Activated gamma-delta T cell (primary cell): ENCODE results near the gene TMEM164.
"Not testable (repeated sequence)": the region's sequence is repeated elsewhere in the genome, so short reads cannot be mapped to it uniquely, and the experiment has no call there.

Experiments used
- DNase-seq: peaks from one replicate; lab custom pipeline; 2025; lab: John Stamatoyannopoulos, UW

The TMEM164 gene

DNA sequence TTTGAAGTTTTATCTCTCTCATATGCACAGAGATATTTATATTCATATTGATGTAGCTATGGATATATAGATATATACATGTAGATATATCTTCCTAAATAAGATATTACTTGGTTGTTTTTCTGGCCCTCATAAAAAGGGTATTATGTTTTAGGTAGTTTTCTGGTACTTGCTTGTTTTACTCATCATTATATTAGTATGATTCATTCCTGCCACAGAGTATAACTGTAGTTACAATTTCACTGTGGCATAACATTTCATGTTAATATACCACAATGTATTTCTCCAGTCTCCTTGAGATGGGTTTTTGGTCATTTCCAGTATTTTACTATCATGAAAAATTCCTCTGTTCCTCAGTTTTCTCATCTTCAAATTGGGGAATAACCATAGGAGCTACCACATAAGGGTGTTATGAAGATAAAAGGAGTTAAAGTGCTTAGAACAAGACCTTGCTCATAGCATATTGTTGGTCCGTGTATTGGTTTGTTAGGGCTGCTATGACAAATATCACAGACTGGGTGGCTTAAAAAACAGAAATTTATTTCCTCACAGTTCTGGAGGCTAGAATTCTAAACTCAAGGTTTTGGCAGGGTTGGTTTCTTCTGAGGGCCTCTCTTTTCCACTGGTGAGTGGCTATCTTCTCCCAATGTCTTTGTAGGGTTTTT lies 129.7 kb downstream of the TMEM164 start:
- no peak for DNase-seq

DNA sequence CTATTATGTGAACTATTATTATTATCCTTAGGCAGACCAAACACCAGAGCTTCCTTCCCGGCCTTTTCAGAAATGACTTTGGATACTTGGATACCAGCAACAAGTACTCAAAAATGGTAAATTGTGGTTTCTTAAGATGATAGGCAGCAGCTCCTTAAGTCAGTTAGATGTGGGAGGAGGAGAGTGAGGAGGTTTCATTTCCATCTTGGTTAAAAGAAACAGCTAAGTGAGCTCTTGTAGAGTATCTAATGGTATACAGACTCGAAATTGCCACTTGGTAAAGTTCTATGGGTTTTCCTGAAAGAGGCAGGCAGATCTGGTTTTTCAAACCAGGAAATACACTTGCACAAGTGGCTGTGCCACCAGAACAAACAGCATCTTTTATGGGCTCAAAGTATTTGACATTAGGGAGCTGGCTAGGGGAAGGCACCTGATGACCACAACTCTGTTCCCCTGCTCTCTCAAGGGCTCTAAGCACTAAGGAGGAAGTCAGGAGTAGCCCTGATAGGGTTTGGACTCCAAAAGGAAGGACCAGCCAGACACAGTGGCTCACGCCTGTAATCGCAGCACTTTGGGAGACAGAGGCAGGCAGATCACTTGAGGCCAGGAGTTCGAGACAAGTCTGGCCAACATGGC lies 130.9 kb downstream of the TMEM164 start:
- DNase-seq = no peak

DNA sequence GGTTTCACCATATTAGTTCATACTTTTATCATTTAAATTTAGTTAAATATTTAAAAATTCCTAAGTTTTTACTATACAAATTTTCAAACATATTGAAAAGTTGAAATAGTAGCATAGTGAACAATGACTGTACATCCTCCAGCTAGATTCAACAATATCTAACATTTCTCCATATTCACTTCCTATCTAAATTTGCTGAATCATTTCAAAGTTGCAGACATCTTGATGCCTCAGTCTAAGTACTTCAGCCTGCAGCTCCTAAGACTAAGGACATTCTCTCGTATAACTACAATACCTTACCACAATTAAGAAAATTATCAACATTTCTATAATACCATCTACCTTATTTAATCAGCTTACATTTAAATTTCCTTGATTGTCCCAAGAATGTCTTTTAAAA lies 132.7 kb downstream of the TMEM164 start:
- DNase-seq = no peak

- DNase-seq = no peak
Measured at GRCh38 chrX:110136136-110136535, 133.2 kb downstream of the TMEM164 start.

DNA sequence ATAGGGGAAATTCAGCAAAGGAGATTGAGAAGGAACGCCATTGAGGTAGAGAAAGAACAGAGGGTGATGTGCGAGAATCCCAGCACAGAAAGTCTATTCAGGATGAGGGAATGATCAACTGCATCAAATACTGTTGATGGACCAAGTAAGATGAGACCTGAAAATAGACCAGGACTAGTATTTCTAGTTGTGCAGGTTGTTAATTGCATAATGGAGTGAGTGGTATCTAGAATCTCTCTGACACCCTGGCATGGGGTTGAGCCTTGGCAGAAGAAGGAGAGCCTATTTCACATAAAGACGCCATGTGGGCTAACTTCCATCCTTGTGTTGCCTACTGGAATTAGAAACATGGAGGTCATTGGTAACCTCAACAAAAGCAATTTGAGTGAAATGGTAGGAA lies 135.6 kb downstream of the TMEM164 start:
- no peak for DNase-seq

DNA sequence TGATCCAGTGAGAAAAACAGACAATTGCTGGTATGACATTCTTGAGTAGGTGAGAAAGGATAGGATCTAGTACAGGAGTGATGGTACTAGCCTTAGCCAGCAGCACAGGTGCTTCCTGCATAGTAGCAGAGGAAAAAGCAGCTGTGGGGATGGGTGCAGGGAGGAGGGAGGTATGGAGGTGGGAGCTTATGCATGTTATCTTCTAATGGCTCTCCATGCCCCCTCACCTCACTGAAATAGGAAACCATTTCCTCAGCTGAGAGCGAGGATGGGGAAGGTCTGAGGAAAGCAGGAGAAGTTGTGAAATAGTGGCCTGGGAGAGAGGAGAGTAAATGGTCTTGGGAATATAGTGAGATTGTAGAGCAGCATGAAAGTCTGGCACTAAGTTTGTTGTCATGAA lies 136.3 kb downstream of the TMEM164 start:
- DNase-seq = no peak

DNA sequence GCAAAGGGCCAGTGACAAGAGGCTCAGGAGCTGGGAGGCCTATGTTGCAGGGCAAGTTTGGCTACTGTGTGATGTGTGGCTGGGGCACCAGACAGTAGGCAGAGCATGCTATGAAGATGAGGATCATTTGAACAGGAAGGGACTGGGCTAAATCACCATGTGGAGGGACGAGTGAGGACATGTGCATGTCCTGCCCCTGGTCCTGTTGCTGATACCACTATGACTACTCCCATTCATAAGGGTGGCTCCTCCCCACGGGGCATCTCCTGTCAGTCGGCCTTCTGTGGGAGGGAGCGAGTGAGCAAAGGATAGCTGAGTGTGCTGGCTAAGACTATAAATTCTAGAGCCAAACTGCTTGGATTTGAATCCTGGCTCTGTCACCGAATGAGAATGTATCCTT lies 139.2 kb downstream of the TMEM164 start:
- no peak for DNase-seq

DNA sequence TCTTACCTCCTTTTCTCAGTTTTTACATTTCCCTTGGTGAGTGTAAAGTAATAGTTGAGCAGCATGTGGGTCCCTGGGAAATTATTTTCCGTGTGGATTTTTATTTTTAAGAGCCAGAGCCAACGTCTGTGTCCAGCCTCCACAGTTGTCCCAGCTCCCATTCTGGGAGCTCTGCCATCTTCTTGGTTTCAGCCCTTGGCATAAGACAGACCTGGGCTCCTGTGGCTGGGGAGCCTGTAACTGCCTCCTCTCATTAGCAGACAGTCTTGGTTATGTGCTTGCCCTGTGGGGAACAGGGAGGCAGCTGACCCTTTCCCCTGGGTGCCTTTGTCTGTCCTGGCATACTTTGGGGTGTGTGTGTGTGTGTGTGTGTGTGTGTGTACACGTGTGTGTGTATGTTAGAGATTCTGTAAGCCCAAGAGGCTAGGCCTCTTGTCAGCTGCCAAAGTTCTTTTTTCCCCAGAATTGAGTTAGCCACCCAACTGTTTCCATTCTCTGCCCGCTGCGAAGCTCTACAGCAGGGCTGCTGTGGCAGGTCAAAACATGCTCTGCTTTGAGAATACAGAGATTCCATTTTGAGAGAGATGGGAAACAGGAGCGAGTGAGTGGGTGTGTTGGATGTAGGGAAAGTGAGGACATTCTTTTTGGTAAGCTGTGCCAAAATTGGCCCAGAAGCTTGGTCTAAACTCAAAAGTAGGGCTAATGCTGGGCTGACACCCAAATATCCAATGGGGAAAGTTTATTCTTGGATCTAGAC lies 140.7 kb downstream of the TMEM164 start:
- no peak for DNase-seq

DNA sequence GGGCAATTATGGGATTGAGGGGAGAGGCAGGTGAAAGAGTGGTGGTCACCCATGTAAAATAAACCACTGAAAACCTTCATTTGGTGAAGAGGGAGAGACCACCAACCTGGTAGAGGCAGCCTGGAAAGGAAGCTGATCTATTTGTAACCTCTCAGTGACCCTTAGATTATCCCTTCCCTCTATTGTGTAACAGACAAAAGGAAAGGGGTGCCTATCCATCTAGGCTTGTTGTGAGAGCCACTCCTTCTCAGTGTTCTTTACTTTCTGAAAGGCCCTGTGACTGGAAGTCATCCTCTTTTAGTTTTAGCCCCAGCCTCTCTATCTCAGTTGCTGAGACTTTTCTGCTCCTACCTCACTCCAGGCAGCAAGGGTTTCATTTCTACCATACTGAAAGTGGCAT lies 142.4 kb downstream of the TMEM164 start:
- no peak for DNase-seq

DNA sequence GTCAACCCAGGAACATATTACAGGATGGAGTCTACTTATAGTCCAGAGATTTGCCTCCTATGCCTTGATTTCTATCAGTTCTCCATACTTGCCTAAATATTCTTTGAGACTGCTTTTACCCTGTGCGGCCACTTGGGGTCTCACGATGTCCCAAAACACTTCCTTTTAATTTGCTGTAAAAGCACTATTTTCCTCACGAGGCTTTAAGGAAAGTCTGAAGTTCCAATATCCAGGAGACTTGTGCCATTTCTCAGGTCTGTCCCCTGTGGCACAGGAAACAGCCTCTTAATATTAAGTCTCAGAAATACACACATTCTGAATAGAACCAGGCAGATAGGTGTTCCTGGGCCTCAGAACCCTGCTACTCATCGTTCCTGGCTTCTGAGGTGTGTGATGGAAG lies 142.9 kb downstream of the TMEM164 start:
- DNase-seq = no peak

DNA sequence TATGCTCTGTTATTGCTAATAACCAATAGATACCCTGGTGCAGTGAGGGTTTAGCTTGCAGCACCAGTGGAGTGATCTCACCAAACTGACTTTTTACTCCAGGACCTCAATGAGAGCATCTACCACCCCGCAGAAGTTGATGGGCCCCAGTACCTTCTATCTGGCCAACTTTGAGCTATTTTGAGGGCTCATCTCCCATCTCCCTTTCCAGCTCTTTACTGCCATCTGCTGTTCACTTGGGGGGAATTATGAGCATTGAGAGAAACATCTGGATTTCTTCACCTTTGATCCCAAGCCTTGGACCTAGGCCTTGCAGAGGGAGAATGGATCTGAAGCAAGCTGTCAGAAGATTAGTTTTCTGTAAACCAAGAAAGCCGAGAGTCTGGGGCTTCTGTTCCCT lies 143.6 kb downstream of the TMEM164 start:
- DNase-seq = no peak

DNA sequence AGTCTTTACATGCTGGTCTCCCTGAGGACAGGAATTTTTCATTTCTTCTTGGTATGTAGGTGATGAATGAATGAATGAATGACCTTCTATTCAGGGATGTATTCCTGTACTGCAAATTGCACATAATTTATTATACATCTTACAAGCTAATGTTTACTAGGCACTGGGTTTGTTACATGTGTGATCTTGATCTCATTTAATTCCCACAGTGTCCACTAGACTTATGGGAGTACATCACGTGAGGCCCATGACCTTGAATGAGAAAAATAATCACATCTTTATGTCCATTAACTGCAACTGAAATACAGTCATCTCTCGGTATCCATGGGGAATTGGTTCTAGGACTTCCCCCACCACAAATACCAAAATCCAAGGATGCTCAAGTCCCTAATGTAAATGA lies 150.3 kb downstream of the TMEM164 start:
- no peak for DNase-seq

DNA sequence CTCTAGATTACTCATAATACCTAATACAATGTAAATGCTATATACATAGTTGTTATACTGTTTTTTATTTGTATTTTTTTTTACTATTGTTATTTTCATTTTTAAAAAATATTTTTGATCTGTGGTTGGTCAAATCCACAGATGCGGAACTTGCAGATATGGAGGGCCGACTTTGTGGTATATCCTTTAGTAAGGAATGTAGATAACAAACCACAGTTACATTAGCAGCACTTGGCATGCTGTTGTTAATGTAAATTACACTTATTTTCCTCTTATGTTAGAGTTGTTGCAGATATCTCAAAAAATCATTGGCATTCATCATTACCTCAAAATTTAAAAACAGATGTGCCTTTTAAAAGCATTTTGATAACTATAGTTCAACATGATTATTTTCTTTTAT lies 151.0 kb downstream of the TMEM164 start:
- no peak for DNase-seq

DNA sequence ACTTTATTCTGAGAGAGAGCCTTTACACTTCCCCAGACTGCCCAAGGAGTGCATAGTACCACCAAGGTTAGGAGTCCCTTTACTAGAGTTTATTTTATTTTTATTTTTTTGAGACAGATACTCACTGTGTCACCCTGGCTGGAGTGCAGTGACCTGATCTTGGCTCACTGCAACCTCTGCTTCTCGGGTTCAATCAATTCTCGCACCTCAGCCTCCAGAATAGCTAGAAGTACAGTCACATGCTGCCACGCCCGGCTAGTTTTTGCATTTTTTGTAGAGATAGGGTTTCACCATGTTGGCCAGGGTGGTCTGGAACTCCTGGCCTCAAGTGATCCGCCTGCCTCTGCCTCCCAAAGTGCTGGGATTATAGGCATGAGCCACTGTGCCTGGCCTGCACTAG lies 151.4 kb downstream of the TMEM164 start:
- not testable (repeated sequence) for DNase-seq

GRCh38 chrX:110155759-110156158 lies 152.8 kb downstream of the TMEM164 start:
- DNase-seq = no peak

DNA sequence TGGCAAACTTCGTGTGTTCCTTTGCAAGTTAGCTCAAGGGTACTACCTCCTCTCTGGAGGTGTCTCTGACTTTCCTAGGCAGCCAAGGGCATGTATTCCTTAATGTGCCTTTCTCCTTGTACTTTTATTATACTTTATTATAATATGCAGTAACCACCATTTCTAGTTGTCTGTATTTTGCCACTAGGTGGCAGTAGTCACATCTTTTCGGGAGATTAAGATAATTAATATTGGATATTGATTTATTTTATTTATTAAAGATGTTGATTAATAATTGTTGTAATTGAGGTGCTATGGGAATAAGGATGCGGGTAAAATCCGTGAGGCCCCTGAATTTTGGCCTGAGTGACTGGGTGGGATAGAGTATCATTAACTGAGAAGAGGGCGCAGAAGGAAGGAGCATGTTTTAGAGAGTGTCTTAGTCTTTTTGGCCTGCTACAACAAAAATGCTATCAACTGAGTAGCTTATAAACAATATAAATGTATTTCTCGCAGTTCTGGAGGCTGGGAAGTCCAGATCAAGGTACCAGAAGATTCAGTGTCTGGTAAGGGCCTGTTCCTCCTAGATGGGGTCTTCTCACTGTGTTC lies 153.3 kb downstream of the TMEM164 start:
- no peak for DNase-seq

- DNase-seq = no peak
Measured at GRCh38 chrX:110157444-110157843, 154.5 kb downstream of the TMEM164 start.

- DNase-seq = no peak
Measured at GRCh38 chrX:110159235-110159634, 156.3 kb downstream of the TMEM164 start.

DNA sequence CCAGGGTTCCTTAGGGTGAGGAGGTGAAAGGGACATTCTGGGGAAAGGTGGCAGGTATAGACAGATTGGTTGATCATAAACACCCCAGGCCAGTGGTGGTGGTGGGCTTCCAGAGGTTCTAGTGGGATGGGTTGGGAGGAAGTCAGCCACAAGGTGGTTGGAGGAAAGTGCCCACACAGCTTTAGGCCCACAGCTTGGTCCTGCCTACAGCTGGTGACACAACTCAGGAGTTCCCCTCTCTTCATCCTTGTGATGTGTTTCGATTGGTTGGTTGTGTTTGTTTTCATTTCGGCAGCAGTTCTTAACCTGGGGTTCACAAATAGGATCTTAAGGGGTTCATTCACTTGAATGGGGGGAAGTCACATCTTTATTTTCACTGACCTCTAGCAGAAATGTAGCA lies 157.0 kb downstream of the TMEM164 start:
- DNase-seq = no peak

- no peak for DNase-seq
Measured at GRCh38 chrX:110161361-110161686, 158.4 kb downstream of the TMEM164 start.

GRCh38 chrX:110162131-110162530 lies 159.2 kb downstream of the TMEM164 start:
- DNase-seq = no peak

DNA sequence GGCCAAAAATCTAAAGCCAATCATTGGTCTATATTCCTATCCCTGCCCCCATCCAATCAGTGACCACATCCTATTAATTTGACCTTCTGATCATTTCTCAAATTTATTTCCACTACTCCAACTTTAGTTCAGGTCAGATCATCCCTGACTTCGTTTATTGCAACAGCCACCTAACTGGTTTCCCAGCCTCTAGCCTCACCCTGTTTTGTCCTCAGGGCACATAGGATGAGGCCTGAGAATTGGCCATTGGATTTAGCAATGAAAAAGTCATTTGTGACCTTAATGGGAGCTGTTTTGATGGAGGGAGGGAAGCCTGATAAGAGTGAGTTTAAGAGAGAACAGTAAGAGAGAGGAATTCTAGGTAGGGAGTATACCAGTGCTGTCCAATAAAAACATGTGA lies 160.0 kb downstream of the TMEM164 start:
- no peak for DNase-seq

GRCh38 chrX:110163488-110163887 lies 160.6 kb downstream of the TMEM164 start:
- no peak for DNase-seq
